ENCODE measurements around the gene CCBE1. TPM values are rescaled to one million over a fixed set of nuclear protein-coding genes. Genes with fewer than 3 reads are reported as not detected.

CCBE1 gene
- total and polyA plus RNA-seq, 4 experiments from 2014 or later, result not detected

DNA sequence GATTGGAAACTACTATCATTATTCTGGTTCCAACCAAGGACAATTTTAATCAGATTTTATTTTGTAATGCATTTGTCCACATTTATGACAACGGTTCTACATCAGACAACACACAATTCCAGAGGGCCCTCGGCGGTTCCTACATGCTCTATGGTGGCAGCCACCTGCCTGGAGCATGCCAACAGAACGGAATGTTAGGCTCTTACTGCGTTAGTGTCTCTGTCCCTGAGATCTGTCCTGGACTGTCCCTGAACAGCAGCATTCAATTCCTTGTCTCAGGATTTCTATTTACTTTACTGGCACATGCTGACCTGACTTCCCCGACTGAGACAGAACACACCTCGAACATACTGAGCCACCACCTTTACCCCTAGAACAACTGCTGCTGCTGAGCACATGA lies 117.7 kb downstream of the CCBE1 start:
- Histone ChIP-seq H3K4me3 (ENCODE audit: low read length in 2 of 2) (no peak overlapping the region), H3K27me3 (ENCODE audit: insufficient read depth, low read length) (no peaks in the 10 kb centered on the region), H3K4me1 (ENCODE audit: insufficient read depth, low read length) (no peaks in the 10 kb centered on the region), H3K27ac (ENCODE audit: low read depth, low read length) (no peak overlapping the region), H3K9me3 (ENCODE audit: control insufficient read depth in 1 of 2, low read length in 2 of 2) (no peaks in the 10 kb centered on the region), H3K36me3 (ENCODE audit: insufficient read depth, low read length) (no peaks in the 10 kb centered on the region)
- DNase-seq, result no peak
- no peaks in the 10 kb centered on the region for H3K36me3 Mint-ChIP-seq
- H3K27ac Mint-ChIP-seq, result no peak overlapping the region
- H3K4me1 Mint-ChIP-seq, result no peaks in the 10 kb centered on the region
- ChIA-PET POLR2A (ENCODE audit: partially characterized antibody) (no interaction called here), CTCF (ENCODE audit: partially characterized antibody) (no interaction called here)
- H3K9me3 Mint-ChIP-seq, result peaks cover 0 to 7% (median 0%) of the 10 kb centered on the region in 8 donors
- no peak overlapping the region for H3K4me3 Mint-ChIP-seq
- no peaks in the 10 kb centered on the region for H3K27me3 Mint-ChIP-seq
- intact Hi-C loops (cut with micrococcal nuclease), result no loop called here

DNA sequence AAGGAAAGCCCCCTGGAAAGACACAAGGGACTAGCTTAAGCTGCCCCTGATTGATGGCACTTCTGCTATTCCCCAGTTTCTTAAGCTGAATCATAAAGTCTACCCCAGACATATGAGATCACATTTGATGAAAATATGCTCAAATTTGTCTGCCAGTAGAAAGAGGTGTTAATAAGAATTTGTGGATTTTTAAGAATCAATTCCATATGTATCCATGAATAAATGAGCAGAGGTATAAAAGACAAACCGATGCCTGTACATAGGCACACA lies 119.9 kb downstream of the CCBE1 start:
- no peaks in the 10 kb centered on the region for H3K36me3 Mint-ChIP-seq
- H3K4me1 Mint-ChIP-seq, result no peaks in the 10 kb centered on the region

DNA sequence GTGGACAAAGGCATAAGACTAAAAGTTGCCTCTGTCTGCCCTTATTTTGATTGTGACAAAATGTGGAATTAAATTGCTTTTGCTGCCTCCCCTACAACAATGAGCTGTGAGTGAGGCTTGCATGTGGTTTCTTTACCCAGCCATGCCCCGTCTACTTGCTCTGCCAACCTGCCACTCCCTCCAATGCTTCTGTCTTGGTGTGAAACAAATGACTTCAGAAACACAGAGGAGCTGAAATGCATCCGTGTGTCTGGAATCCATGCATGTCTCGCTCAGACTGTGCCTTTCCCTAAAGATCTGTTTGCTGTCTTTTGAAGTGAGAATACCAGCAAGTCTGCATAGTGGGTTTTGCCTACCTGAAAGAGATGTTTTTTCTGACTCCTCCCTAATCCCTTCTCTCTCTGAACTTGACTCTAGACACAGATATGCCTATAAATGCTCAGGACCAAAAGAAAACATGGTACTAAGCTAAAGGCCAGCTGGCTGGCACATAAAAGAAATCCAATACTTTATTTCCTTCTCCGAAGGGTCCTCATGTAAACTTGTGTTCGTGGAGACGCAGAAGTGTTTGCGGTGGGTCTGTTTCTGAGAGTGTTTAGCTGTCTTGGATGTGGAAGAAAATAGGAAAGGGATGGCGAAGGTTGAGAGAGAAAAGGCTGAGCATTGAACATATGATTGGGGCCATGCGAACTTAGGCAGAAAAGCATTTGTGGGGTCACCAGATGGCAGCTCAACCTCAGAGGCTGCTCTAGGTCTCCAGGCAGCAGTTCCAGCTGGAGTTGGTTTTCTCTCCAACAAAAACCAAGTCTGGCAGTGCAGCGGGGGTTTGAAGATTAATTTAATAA lies 120.5 kb downstream of the CCBE1 start:
- Mint-ChIP-seq H3K4me3 (no peak overlapping the region), H3K27ac (no peak overlapping the region), H3K4me1 (no peaks in the 10 kb centered on the region), H3K27me3 (peaks cover 0 to 2% of the 10 kb centered on the region in 2 donors), H3K36me3 (no peaks in the 10 kb centered on the region), H3K9me3 (peaks cover 0 to 7% (median 0%) of the 10 kb centered on the region in 8 donors)
- ChIA-PET CTCF (ENCODE audit: partially characterized antibody) (no interaction called here), POLR2A (ENCODE audit: partially characterized antibody) (no interaction called here)
- Histone ChIP-seq H3K27me3 (ENCODE audit: insufficient read depth, low read length) (no peaks in the 10 kb centered on the region), H3K9me3 (ENCODE audit: control insufficient read depth in 1 of 2, low read length in 2 of 2) (no peaks in the 10 kb centered on the region), H3K36me3 (ENCODE audit: insufficient read depth, low read length) (no peaks in the 10 kb centered on the region), H3K4me3 (ENCODE audit: low read length in 2 of 2) (no peak overlapping the region), H3K27ac (ENCODE audit: low read depth, low read length) (no peak overlapping the region), H3K4me1 (ENCODE audit: insufficient read depth, low read length) (no peaks in the 10 kb centered on the region)
- no peak for DNase-seq
- intact Hi-C loops (cut with micrococcal nuclease), result no loop called here

More for the DNA sequence above, 119.9 kb downstream of the CCBE1 start:
- Mint-ChIP-seq H3K27ac (no peak overlapping the region), H3K9me3 (peaks cover 0 to 7% (median 0%) of the 10 kb centered on the region in 8 donors), H3K4me3 (no peak overlapping the region), H3K27me3 (peaks cover 0 to 2% of the 10 kb centered on the region in 2 donors)
- Histone ChIP-seq H3K9me3 (ENCODE audit: control insufficient read depth in 1 of 2, low read length in 2 of 2) (no peaks in the 10 kb centered on the region), H3K4me3 (ENCODE audit: low read length in 2 of 2) (no peak overlapping the region), H3K27ac (ENCODE audit: low read depth, low read length) (no peak overlapping the region), H3K36me3 (ENCODE audit: insufficient read depth, low read length) (no peaks in the 10 kb centered on the region), H3K4me1 (ENCODE audit: insufficient read depth, low read length) (no peaks in the 10 kb centered on the region), H3K27me3 (ENCODE audit: insufficient read depth, low read length) (no peaks in the 10 kb centered on the region)
- POLR2A ChIA-PET (ENCODE audit: partially characterized antibody), result no interaction called here
- no peak for DNase-seq
- intact Hi-C loops (cut with micrococcal nuclease), result no loop called here
- CTCF ChIA-PET (ENCODE audit: partially characterized antibody), result no interaction called here

DNA sequence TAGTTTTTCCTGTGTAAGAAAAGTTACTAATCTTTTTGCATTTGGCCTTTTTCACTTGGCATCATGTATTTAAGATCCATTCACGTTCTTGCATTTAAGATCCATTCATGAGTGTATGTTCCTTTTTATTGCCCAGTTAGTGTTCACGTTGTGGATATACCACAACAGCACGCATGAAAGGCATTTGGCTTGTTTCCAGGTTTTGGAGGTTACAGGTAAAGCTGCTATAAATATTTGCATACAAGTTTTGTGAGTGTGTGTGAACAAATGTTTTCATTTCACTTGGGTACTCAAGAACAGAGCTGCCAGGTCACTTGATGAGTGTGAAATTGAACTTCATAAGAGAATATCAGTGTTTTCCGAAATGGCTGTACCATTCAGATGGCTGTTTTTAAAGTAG lies 121.2 kb downstream of the CCBE1 start:
- no peak overlapping the region for H3K4me3 Mint-ChIP-seq
- no peak overlapping the region for H3K27ac ChIP-seq (ENCODE audit: low read depth, low read length)
- ChIA-PET CTCF (ENCODE audit: partially characterized antibody) (no interaction called here), POLR2A (ENCODE audit: partially characterized antibody) (no interaction called here)
- no peaks in the 10 kb centered on the region for H3K27me3 ChIP-seq (ENCODE audit: insufficient read depth, low read length)
- peaks cover 0 to 7% (median under 1%) of the 10 kb centered on the region in 8 donors for H3K9me3 Mint-ChIP-seq
- intact Hi-C loops (cut with micrococcal nuclease), result no loop called here
- no peak overlapping the region for H3K27ac Mint-ChIP-seq
- DNase-seq, result no peak
- H3K4me3 ChIP-seq (ENCODE audit: low read length in 2 of 2), result no peak overlapping the region
- no peaks in the 10 kb centered on the region for H3K4me1 Mint-ChIP-seq
- no peaks in the 10 kb centered on the region for H3K36me3 Mint-ChIP-seq
- no peaks in the 10 kb centered on the region for H3K9me3 ChIP-seq (ENCODE audit: control insufficient read depth in 1 of 2, low read length in 2 of 2)
- no peaks in the 10 kb centered on the region for H3K4me1 ChIP-seq (ENCODE audit: insufficient read depth, low read length)
- H3K36me3 ChIP-seq (ENCODE audit: insufficient read depth, low read length), result no peaks in the 10 kb centered on the region
- H3K27me3 Mint-ChIP-seq, result peaks cover 0 to 2% of the 10 kb centered on the region in 2 donors

DNA sequence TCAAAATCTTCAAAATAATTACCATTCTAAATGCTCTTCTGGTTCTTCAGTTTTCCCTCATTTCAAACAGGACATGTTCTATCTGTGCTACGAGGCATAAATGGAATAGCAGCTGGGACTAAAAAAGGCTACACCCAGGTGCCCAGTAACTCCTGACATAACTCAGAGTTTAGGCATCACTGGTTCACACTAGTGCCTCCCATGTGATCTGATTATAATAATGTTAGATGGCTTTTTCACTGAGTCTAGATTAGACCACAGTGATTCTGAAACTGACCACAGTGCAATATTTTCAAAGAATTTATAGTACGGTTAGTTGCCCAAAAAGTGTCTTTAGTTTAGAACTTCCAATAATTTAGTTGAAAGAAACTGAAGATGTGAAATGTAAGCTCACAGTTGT lies 123.3 kb downstream of the CCBE1 start:
- Mint-ChIP-seq H3K4me3 (no peak overlapping the region), H3K9me3 (peaks cover 0 to 7% (median 1%) of the 10 kb centered on the region in 8 donors), H3K4me1 (no peaks in the 10 kb centered on the region), H3K36me3 (no peaks in the 10 kb centered on the region), H3K27ac (no peak overlapping the region), H3K27me3 (peaks cover 1 to 8% of the 10 kb centered on the region in 2 donors)
- ChIA-PET CTCF (ENCODE audit: partially characterized antibody) (no interaction called here), POLR2A (ENCODE audit: partially characterized antibody) (no interaction called here)
- Histone ChIP-seq H3K27me3 (ENCODE audit: insufficient read depth, low read length) (no peaks in the 10 kb centered on the region), H3K4me1 (ENCODE audit: insufficient read depth, low read length) (no peaks in the 10 kb centered on the region), H3K9me3 (ENCODE audit: control insufficient read depth in 1 of 2, low read length in 2 of 2) (no peaks in the 10 kb centered on the region), H3K4me3 (ENCODE audit: low read length in 2 of 2) (no peak overlapping the region), H3K36me3 (ENCODE audit: insufficient read depth, low read length) (no peaks in the 10 kb centered on the region), H3K27ac (ENCODE audit: low read depth, low read length) (no peak overlapping the region)
- intact Hi-C loops (cut with micrococcal nuclease), result no loop called here
- no peak for DNase-seq

DNA sequence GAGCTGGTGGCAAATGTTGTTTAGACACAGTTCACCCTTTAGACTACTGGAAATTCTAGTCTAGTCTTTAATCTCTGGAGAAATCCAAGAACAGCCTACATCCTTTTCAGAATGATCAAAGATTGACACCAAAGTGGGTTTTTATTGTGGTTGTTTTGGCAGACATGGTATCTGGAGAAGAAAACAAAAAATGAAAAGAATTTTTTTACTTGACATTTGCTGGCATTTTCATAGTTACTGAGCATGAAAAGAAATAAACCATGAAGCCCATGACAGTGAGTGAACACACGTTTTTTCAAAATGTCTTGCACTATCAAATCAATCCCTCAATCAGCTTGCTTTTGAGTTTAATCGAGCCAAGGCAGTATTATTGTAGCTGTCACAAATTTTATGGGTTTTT lies 125.3 kb downstream of the CCBE1 start:
- H3K4me3 Mint-ChIP-seq, result no peak overlapping the region
- no peaks in the 10 kb centered on the region for H3K36me3 Mint-ChIP-seq
- ChIA-PET CTCF (ENCODE audit: partially characterized antibody) (no interaction called here), POLR2A (ENCODE audit: partially characterized antibody) (no interaction called here)
- Histone ChIP-seq H3K27me3 (ENCODE audit: insufficient read depth, low read length) (no peaks in the 10 kb centered on the region), H3K36me3 (ENCODE audit: insufficient read depth, low read length) (no peaks in the 10 kb centered on the region), H3K9me3 (ENCODE audit: control insufficient read depth in 1 of 2, low read length in 2 of 2) (no peaks in the 10 kb centered on the region), H3K27ac (ENCODE audit: low read depth, low read length) (no peak overlapping the region), H3K4me1 (ENCODE audit: insufficient read depth, low read length) (no peaks in the 10 kb centered on the region), H3K4me3 (ENCODE audit: low read length in 2 of 2) (no peak overlapping the region)
- no peak overlapping the region for H3K27ac Mint-ChIP-seq
- peaks cover 0 to 3% (median 0%) of the 10 kb centered on the region in 8 donors for H3K9me3 Mint-ChIP-seq
- no peaks in the 10 kb centered on the region for H3K4me1 Mint-ChIP-seq
- intact Hi-C loops (cut with micrococcal nuclease), result no loop called here
- peaks cover 3 to 8% of the 10 kb centered on the region in 2 donors for H3K27me3 Mint-ChIP-seq
- DNase-seq, result no peak

DNA sequence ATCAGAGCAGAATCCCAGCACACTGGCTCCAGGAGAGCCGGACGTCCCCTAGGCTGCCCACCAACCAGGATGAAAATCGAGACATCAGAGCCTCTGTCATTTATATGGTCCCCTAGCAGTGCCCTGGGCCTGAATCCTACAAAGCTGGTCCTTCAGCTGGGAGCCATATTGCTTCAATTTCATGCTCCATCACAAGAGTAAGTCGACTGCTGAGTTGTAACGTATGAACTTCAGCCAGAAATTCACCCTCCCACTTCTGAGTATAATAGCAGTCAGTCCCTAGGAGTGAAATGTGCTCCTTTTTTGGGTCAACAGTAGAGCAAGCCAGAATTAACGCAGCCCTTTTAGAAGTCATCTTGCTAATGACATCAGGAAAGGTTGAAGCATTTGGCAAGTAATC lies 126.4 kb downstream of the CCBE1 start:
- Mint-ChIP-seq H3K4me3 (no peak overlapping the region), H3K9me3 (peaks cover 0 to 3% (median 0%) of the 10 kb centered on the region in 8 donors), H3K36me3 (no peaks in the 10 kb centered on the region), H3K27me3 (peaks cover 3 to 8% of the 10 kb centered on the region in 2 donors), H3K4me1 (no peaks in the 10 kb centered on the region), H3K27ac (no peak overlapping the region)
- ChIA-PET POLR2A (ENCODE audit: partially characterized antibody) (no interaction called here), CTCF (ENCODE audit: partially characterized antibody) (no interaction called here)
- no peaks in the 10 kb centered on the region for H3K9me3 ChIP-seq (ENCODE audit: control insufficient read depth in 1 of 2, low read length in 2 of 2)
- no peaks in the 10 kb centered on the region for H3K36me3 ChIP-seq (ENCODE audit: insufficient read depth, low read length)
- intact Hi-C loops (cut with micrococcal nuclease), result no loop called here
- no peak overlapping the region for H3K4me3 ChIP-seq (ENCODE audit: low read length in 2 of 2)
- no peak overlapping the region for H3K27ac ChIP-seq (ENCODE audit: low read depth, low read length)
- H3K4me1 ChIP-seq (ENCODE audit: insufficient read depth, low read length), result no peaks in the 10 kb centered on the region
- no peaks in the 10 kb centered on the region for H3K27me3 ChIP-seq (ENCODE audit: insufficient read depth, low read length)
- DNase-seq, result no peak

Measured in CD4-positive, alpha-beta memory T cell (primary cell).